Measurements from ENCODE around the gene HSD17B13.

DNA sequence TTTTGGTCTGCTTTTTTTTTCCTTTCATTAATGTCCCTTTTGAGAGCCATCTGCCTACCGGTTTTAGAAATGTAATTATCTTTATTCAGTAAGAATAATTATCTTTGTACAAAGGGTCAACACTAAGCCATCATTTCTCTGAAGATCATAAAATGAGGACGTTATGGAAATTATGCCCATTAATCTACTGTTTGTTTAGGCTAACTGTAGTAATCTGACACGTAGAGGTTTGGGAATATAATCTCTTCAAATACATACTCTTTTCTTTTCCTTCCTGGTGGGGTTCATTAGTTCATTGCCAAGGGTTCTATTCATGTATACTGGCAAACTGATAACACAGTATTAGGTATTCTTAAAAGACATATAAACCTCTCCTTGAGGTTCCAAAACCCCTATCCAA lies 3.8 kb upstream of the HSD17B13 start:
- TF ChIP-seq CTCF (IDR thresholded peaks at IDR 0.05) (no peak), EP300 (IDR thresholded peaks at IDR 0.05) (no peak), POLR2A (IDR thresholded peaks at IDR 0.05) (no peak)

All from ovary (tissue), 3 donors.